Measurements from ENCODE around the gene KIAA1217. TPM values are rescaled to one million over a fixed set of nuclear protein-coding genes. Genes with fewer than 3 reads are reported as not detected.

KIAA1217 gene
- polyA plus RNA-seq, 2 of the 4 experiments (the other 2 are of a cell fraction) = 1.5 to 2.7 TPM

DNA sequence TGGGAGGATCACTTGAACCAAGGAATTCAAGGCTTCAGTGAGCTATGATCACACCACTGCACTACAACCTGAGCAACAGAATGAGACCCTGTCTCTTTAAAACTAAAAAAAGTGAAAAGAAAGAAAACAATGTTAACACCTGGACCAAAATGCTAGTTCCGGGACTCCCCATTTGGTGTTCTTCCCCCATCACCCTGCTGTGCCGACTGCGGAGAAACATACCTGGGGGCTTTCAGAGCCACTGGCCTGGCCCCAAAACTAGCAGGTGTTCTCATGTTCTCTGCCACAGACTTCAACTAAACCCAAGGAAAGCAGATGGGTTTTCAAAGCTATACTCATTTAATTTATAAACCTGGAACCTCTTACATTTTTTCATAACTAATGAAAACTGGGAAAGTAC lies 250.9 kb downstream of the KIAA1217 start:
- DNase-seq (ENCODE audit: low read depth in 1 of 2, low spot score in 1 of 2) (no peak), FAIRE-seq (no peak), ATAC-seq (no peak)
- POLR2A ChIA-PET = no interaction called here
- no peak for TF ChIP-seq EP300 (IDR thresholded peaks at IDR 0.05)
- WGBS (ENCODE audit: missing lambda C conversion rate) = 95% methylated on average over 3 of the region's 3 CpGs
- no peaks in the 10 kb centered on the region for H3K9me3 ChIP-seq
- CTCF ChIA-PET = interaction anchor here (0.9 to 1.8 kb wide), 3 partner anchors 43 to 466 kb away, joined by 3 to 6 read pairs (median 3); no protein-coding TSS in a partner anchor
- H3K4me2 ChIP-seq = no peak overlapping the region
- 0 out of 3 replicates have a peak, but pooled peaks cover 4% of the 10 kb centered on the region for H3K4me1 ChIP-seq
- H3K27ac ChIP-seq = no peak overlapping the region
- H3K4me3 ChIP-seq = no peak overlapping the region

- ATAC-seq (no peak), DNase-seq (ENCODE audit: low read depth in 1 of 2, low spot score in 1 of 2) (no peak), FAIRE-seq (no peak)
- no peak for TF ChIP-seq NPAS2 (CRISPR knock-in tag; IDR thresholded peaks at IDR 0.05; ENCODE audit: borderline replicate concordance)
- TF ChIP-seq RFX5 (IDR thresholded peaks at IDR 0.05) = no peak
- no peak for TF ChIP-seq NR3C1 (IDR thresholded peaks at IDR 0.05)
- TF ChIP-seq HOXB5 (CRISPR knock-in tag; IDR thresholded peaks at IDR 0.05) = no peak
- TF ChIP-seq CHD2 (IDR thresholded peaks at IDR 0.05; ENCODE audit: low read length, partially characterized antibody) = no peak
- Histone ChIP-seq H3K9me3 (no peaks in the 10 kb centered on the region), H3K4me3 (no peak overlapping the region), H3K4me1 (peaks cover 17% of the 10 kb centered on the region), H3K27ac (no peak overlapping the region), H3K4me2 (no peak overlapping the region)
- WGBS (ENCODE audit: missing lambda C conversion rate) = 87% methylated on average over 7 of the region's 7 CpGs
- ChIA-PET CTCF (interaction anchor here (1.1 to 2.3 kb wide), 2 partner anchors 19 to 41 kb away, joined by 3 to 11 read pairs; no protein-coding TSS in a partner anchor), POLR2A (no interaction called here)
These were observed 253.4 kb downstream of the KIAA1217 start for GRCh38 chr10:24462291-24462813.

GRCh38 chr10:24462889-24463552 lies 254.1 kb downstream of the KIAA1217 start:
- FAIRE-seq (no peak), ATAC-seq (peak in 1 of 2 experiments; percentile 39; a peak in 1 of 6 replicates), DNase-seq (ENCODE audit: low read depth in 1 of 2, low spot score in 1 of 2) (peak in 1 of 2 experiments; percentile 17)
- peak; percentile 44; the same call in 2 of the 3 replicates for TF ChIP-seq SMC3 (IDR thresholded peaks at IDR 0.05)
- no peak for TF ChIP-seq HOXB5 (CRISPR knock-in tag; IDR thresholded peaks at IDR 0.05)
- peak; percentile 24 to 39; a peak in 1 of 5 replicates for TF ChIP-seq RAD21 (conservative IDR thresholded peaks at IDR 0.05 in 1 of 2, IDR thresholded peaks at IDR 0.05 in 1 of 2)
- TF ChIP-seq ZFP36 (IDR thresholded peaks at IDR 0.05; ENCODE audit: borderline replicate concordance, partially characterized antibody) = no peak
- TF ChIP-seq, protein P1, sequence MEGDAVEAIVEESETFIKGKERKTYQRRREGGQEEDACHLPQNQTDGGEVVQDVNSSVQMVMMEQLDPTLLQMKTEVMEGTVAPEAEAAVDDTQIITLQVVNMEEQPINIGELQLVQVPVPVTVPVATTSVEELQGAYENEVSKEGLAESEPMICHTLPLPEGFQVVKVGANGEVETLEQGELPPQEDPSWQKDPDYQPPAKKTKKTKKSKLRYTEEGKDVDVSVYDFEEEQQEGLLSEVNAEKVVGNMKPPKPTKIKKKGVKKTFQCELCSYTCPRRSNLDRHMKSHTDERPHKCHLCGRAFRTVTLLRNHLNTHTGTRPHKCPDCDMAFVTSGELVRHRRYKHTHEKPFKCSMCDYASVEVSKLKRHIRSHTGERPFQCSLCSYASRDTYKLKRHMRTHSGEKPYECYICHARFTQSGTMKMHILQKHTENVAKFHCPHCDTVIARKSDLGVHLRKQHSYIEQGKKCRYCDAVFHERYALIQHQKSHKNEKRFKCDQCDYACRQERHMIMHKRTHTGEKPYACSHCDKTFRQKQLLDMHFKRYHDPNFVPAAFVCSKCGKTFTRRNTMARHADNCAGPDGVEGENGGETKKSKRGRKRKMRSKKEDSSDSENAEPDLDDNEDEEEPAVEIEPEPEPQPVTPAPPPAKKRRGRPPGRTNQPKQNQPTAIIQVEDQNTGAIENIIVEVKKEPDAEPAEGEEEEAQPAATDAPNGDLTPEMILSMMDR (IDR thresholded peaks at IDR 0.05) = peak; percentile 24; the same call in 1 of the 3 replicates
- Histone ChIP-seq H3K27ac (no peak overlapping the region), H3K4me2 (no peak overlapping the region), H3K9me3 (no peaks in the 10 kb centered on the region), H3K4me3 (no peak overlapping the region), H3K4me1 (peaks cover 18% of the 10 kb centered on the region)
- ChIA-PET POLR2A (no interaction called here), CTCF (interaction anchor here (0.6 to 2.3 kb wide), 4 partner anchors 18 to 57 kb away, joined by 3 to 11 read pairs (median 4); no protein-coding TSS in a partner anchor)
- 72% methylated on average over 6 of the region's 6 CpGs for WGBS (ENCODE audit: missing lambda C conversion rate)

DNA sequence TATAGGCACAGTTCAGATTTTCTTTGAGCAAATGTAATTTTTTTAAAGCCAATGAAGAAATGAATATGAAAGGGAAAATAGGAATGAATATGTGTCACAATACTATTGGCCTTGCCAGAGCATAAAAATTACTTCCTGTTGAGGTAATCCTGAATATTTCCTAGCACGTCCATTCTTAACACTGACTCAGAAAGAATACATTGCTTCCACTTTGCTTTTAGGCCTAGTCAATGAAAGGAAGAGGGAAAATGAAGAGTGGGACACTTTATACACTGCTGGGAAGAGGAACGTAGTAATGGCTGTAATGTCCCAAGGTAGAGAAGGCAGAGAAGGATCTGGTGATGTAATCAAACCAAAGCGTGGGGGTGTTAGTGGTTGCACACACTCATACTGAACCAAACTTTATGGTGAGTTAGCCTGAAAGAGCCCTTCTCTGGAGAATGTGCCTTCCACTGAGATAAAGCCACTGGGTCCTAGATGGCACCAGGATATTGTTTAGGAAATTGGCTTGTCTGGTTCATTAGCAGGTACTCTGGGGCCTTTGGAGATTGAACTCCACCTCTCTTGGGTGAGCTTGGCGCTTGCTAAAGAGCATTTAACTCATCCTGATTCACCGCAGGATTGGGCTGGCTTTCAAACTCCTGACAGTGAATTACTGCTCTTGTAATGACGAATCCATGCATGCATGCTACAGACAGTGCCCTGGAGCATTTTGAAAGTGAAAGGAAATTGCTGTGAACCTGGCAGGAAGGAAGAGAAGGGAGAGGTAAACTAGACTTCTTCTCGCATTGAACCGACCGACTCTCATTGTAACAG lies 254.9 kb downstream of the KIAA1217 start:
- no peak for TF ChIP-seq CHD2 (IDR thresholded peaks at IDR 0.05; ENCODE audit: low read length, partially characterized antibody)
- TF ChIP-seq TP53 (CRISPR knock-in tag; IDR thresholded peaks at IDR 0.05) = no peak
- no peak for TF ChIP-seq EP300 (IDR thresholded peaks at IDR 0.05)
- no peak for FAIRE-seq
- peak overlapping the region in 1 of 2 experiments; percentile 29; a peak in 1 of 6 replicates for H3K27ac ChIP-seq
- H3K4me2 ChIP-seq = no peak overlapping the region
- no peak for ATAC-seq
- WGBS (ENCODE audit: missing lambda C conversion rate) = 68% methylated on average over 9 of the region's 9 CpGs
- H3K4me3 ChIP-seq = no peak overlapping the region
- no peaks in the 10 kb centered on the region for H3K9me3 ChIP-seq
- POLR2A ChIA-PET = no interaction called here
- H3K4me1 ChIP-seq = peaks cover 18% of the 10 kb centered on the region
- peak in 1 of 2 experiments; percentile 16 for DNase-seq (ENCODE audit: low read depth in 1 of 2, low spot score in 1 of 2)
- CTCF ChIA-PET = interaction anchor here (0.6 to 2.3 kb wide), 4 partner anchors 17 to 56 kb away, joined by 3 to 11 read pairs (median 4); no protein-coding TSS in a partner anchor
